Kidney (tissue), 14 donors: ENCODE measurements around the gene SNX6. TPM values are rescaled to one million over a fixed set of nuclear protein-coding genes. Genes with fewer than 3 reads are reported as not detected.
"Not testable (repeated sequence)": the region's sequence is repeated elsewhere in the genome, so short reads cannot be mapped to it uniquely, and the experiment has no call there.

Source experiments
- DNase-seq, 5 donors: peaks; one replicate each; pipeline ENCODE4 v3.0.0-alpha.2; 2013 to 2020
- FAIRE-seq: peaks from 2 replicates; lab custom pipeline; 2012; peaks lifted over from hg19 to GRCh38; lab: Jason Lieb, UNC
- H3K27ac ChIP-seq, 2 donors: one replicate each; pipeline ENCODE4 v1.7.0; 2013; ENCODE audit warnings: low read depth in 2 of 2, low read length in 2 of 2, inconsistent platforms in 1 of 2
- H3K27me3 ChIP-seq: one replicate; pipeline ENCODE4 v1.7.1; 2013; ENCODE audit warnings: low read length, inconsistent platforms; ENCODE audit not compliant: control insufficient read depth, insufficient read depth
- H3K36me3 ChIP-seq, 3 donors: one replicate each; pipeline versions ENCODE4 v1.7.0 to v1.7.1; 2013; ENCODE audit warnings: low read length in 3 of 3, control low read depth in 1 of 3, inconsistent platforms in 1 of 3; ENCODE audit not compliant: insufficient read depth in 3 of 3, control insufficient read depth in 2 of 3
- H3K4me1 ChIP-seq, 3 donors: one replicate each; pipeline versions ENCODE4 v1.7.0 to v1.7.1; 2013; ENCODE audit warnings: low read length in 3 of 3, inconsistent platforms in 1 of 3, low read depth in 1 of 3; ENCODE audit not compliant: control insufficient read depth in 2 of 3, insufficient read depth in 2 of 3
- H3K4me3 ChIP-seq, 3 donors: one replicate each; pipeline versions ENCODE4 v1.7.0 to v1.8.1; 2013; ENCODE audit warnings: low read length in 3 of 3, control low read depth in 1 of 3, inconsistent platforms in 1 of 3
- H3K9ac ChIP-seq, 3 donors: one replicate each; pipeline versions ENCODE4 v1.7.0 to v1.7.1; 2013; ENCODE audit warnings: low read length in 3 of 3, control low read depth in 1 of 3, inconsistent platforms in 1 of 3
- H3K9me3 ChIP-seq, 3 donors: one replicate each; pipeline versions ENCODE4 v1.7.0 to v1.7.1; 2013; ENCODE audit warnings: low read length in 3 of 3, control low read depth in 1 of 3, inconsistent platforms in 1 of 3; ENCODE audit not compliant: control insufficient read depth in 2 of 3, insufficient read depth in 1 of 3
- CTCF ChIP-seq: IDR thresholded peaks from 3 replicates; pipeline ENCODE4 v1.5.1; 2012; ENCODE audit warnings: mild to moderate bottlenecking, moderate library complexity, borderline replicate concordance; ENCODE audit not compliant: insufficient read depth; ENCODE audit errors: extremely low read depth
- intact Hi-C: fragments of 100-400 bp; cut with DNase I; formaldehyde crosslinking; loops from one replicate; pipeline ENCODE4 v1.11.1; 2022
- polyA plus RNA-seq: library from polyadenylated mRNA; stranded (reverse); fragments of 350-450 nt; fragmentation: Illumina TruSeq; extraction: RNeasy Lipid Tissue Mini Kit (QIAGEN cat#74804); gene quantifications from one replicate; pipeline ENCODE4 v1.2.3, GENCODE V29; 2014; ENCODE audit warnings: low read depth, low replicate concordance; ENCODE audit not compliant: insufficient read depth
- total RNA-seq: library from RNA; stranded (reverse); fragmentation: NEBNext Ultra II Directional; extraction: Animal tissue kit (Norgen Biotek cat#: 25700); gene quantifications from one replicate; pipeline ENCODE4 v1.2.1, GENCODE V29; 2021
- donor health status: control.
- donor health status: control.
- donor health status: control.
- donor health status: control.
- donor health status: control.
- donor health status: DM: yes; HTN: yes; CAD: no.
- donor health status: Normal renal cell carcinoma (clear cell type).

Gene SNX6
- total and polyA plus RNA-seq, 2 donors from 2014 or later, result 46.1 to 83.2 TPM

- H3K27me3 ChIP-seq, result no peaks in the 10 kb centered on the region
- intact Hi-C loops, result no loop called here
- peak overlapping the region in 1 of 2 donors; percentile 54 for H3K27ac ChIP-seq
- TF ChIP-seq CTCF, result no peak
- peak in 2 of 5 donors; percentile 31 to 52 for DNase-seq
- peak overlapping the region in 1 of 3 donors; percentile 28 for H3K9ac ChIP-seq
- no peaks in the 10 kb centered on the region for H3K36me3 ChIP-seq
- no peak for FAIRE-seq
- H3K9me3 ChIP-seq, result no peaks in the 10 kb centered on the region
- no peak overlapping the region for H3K4me3 ChIP-seq
- H3K4me1 ChIP-seq, result no peaks in the 10 kb centered on the region
Observed at GRCh38 chr14:34554540-34555250, 75.3 kb downstream of the SNX6 start.

- DNase-seq, intact Hi-C loops, H3K4me1 ChIP-seq, H3K36me3 ChIP-seq, H3K27me3 ChIP-seq, H3K9me3 ChIP-seq, H3K27ac ChIP-seq, H3K4me3 ChIP-seq, H3K9ac ChIP-seq, FAIRE-seq: not testable (repeated sequence)
Observed at GRCh38 chr14:34549276-34549966, 80.5 kb downstream of the SNX6 start.

- FAIRE-seq (no peak), DNase-seq (no peak)
- intact Hi-C loops, result no loop called here
- Histone ChIP-seq H3K4me3 (no peak overlapping the region), H3K36me3 (no peaks in the 10 kb centered on the region), H3K9ac (no peak overlapping the region), H3K9me3 (no peaks in the 10 kb centered on the region), H3K27me3 (no peaks in the 10 kb centered on the region), H3K4me1 (no peaks in the 10 kb centered on the region), H3K27ac (no peak overlapping the region)
- no peak for TF ChIP-seq CTCF
Observed at GRCh38 chr14:34548472-34548981, 81.4 kb downstream of the SNX6 start.

GRCh38 chr14:34547136-34547520 lies 82.8 kb downstream of the SNX6 start:
- H3K9ac ChIP-seq, H3K27ac ChIP-seq, H3K9me3 ChIP-seq, DNase-seq, H3K4me1 ChIP-seq, H3K36me3 ChIP-seq, FAIRE-seq, H3K4me3 ChIP-seq, intact Hi-C loops, H3K27me3 ChIP-seq: not testable (repeated sequence)

GRCh38 chr14:34546272-34547135 lies 83.4 kb downstream of the SNX6 start:
- intact Hi-C loops, H3K27me3 ChIP-seq, H3K9me3 ChIP-seq, H3K4me1 ChIP-seq, H3K27ac ChIP-seq, H3K4me3 ChIP-seq, H3K9ac ChIP-seq, DNase-seq, FAIRE-seq, H3K36me3 ChIP-seq: not testable (repeated sequence)

GRCh38 chr14:34540181-34541059 lies 89.5 kb downstream of the SNX6 start:
- H3K36me3 ChIP-seq, H3K4me1 ChIP-seq, H3K9me3 ChIP-seq, FAIRE-seq, intact Hi-C loops, H3K27me3 ChIP-seq: not testable (repeated sequence)
- DNase-seq, result peak in 1 of 5 donors; percentile 57
- Histone ChIP-seq H3K27ac (peak overlapping the region; percentile 51 to 59), H3K9ac (peak overlapping the region in 1 of 3 donors; percentile 18), H3K4me3 (peak overlapping the region; percentile 58 to 99 (median 59))
